Hepatocyte (in vitro differentiated cells): ENCODE results near the gene KLRK1.
"Not testable (repeated sequence)": the region's sequence is repeated elsewhere in the genome, so short reads cannot be mapped to it uniquely, and the experiment has no call there.

Experiments
- EZH2 ChIP-seq: fragments of 200-600 bp; sonication (generic); IDR thresholded peaks from 2 replicates; pipeline ENCODE4 v1.6.1; 2016; ENCODE audit warnings: antibody characterized with exemption, mild to moderate bottlenecking, borderline replicate concordance
- EZH2phosphoT487 ChIP-seq: fragments of 200-600 bp; sonication (generic); IDR thresholded peaks from one replicate; pipeline ENCODE4 v1.6.1; 2018; ENCODE audit warnings: antibody characterized with exemption, mild to moderate bottlenecking, low read depth, moderate library complexity; ENCODE audit not compliant: unreplicated experiment, severe bottlenecking
- TF ChIP-seq, protein P1 (sequence below): fragments of 200-600 bp; sonication (generic); IDR thresholded peaks from 2 replicates; pipeline ENCODE4 v1.5.1; 2016; ENCODE audit warnings: antibody characterized with exemption, mild to moderate bottlenecking; ENCODE audit not compliant: poor library complexity

DNA sequence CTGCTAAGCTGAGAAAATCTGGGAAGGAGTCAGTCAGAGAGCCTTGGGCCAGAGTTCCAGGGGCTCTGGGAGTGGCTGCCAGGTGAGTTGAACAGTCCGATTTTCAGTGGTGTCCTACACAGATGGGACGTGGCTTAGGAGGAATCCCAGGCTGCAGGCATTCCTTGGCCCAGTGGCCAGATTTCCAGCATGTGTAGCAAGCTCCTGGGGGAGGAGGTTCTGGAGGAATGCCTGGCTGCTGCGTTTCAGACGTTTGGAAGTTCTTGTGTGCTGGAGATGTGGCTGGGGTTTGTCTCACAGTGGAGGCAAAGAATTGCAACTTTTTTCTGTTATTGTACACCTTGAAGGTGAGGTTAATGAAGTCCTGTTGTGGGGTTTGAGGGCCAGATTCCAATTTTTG is 53.6 kb downstream of the KLRK1 start:
- not testable (repeated sequence) for TF ChIP-seq EZH2, EZH2phosphoT487
- TF ChIP-seq, protein P1, sequence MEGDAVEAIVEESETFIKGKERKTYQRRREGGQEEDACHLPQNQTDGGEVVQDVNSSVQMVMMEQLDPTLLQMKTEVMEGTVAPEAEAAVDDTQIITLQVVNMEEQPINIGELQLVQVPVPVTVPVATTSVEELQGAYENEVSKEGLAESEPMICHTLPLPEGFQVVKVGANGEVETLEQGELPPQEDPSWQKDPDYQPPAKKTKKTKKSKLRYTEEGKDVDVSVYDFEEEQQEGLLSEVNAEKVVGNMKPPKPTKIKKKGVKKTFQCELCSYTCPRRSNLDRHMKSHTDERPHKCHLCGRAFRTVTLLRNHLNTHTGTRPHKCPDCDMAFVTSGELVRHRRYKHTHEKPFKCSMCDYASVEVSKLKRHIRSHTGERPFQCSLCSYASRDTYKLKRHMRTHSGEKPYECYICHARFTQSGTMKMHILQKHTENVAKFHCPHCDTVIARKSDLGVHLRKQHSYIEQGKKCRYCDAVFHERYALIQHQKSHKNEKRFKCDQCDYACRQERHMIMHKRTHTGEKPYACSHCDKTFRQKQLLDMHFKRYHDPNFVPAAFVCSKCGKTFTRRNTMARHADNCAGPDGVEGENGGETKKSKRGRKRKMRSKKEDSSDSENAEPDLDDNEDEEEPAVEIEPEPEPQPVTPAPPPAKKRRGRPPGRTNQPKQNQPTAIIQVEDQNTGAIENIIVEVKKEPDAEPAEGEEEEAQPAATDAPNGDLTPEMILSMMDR: not testable (repeated sequence)
